Epithelial cell of prostate (primary cell): Measurements from ENCODE around the gene GAK.
"Not testable (repeated sequence)": the region's sequence is repeated elsewhere in the genome, so short reads cannot be mapped to it uniquely, and the experiment has no call there.

Experiments
- DNase-seq: peaks from one replicate; pipeline ENCODE4 v3.0.0-alpha.2; 2011; ENCODE audit warnings: low read depth, low spot score
- H3K27ac ChIP-seq: fragments of 450-650 bp; 2 replicates; pipeline ENCODE4 v1.5.1; 2017; ENCODE audit warnings: mild to moderate bottlenecking

Gene GAK

DNA sequence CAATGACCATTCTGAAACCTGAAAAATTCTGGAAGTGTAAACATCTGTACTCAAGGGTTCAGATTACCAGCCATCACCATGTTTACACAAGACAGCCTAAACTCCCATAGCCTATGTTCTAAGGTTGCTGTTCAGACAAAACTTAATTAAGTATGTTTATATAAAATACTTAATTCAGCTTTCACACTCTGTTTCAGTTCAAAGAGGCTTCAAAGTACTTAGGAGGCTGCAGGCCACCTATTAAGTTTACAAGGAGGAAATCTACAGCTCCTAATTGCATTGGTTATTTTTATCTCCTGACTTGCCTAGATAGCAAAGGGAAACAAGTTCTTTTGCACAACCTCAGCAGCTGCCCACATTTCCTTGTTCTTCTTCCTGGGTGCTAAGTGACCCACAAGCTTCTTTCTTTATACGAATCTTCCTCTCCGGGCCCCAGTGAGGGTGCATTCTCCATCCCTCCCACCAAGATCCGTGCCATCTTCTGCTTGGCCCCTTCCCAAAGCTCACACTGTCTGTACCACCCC is 2.0 kb downstream of the GAK start:
- no peak for DNase-seq
- H3K27ac ChIP-seq, result peak overlapping the region; percentile 81

DNA sequence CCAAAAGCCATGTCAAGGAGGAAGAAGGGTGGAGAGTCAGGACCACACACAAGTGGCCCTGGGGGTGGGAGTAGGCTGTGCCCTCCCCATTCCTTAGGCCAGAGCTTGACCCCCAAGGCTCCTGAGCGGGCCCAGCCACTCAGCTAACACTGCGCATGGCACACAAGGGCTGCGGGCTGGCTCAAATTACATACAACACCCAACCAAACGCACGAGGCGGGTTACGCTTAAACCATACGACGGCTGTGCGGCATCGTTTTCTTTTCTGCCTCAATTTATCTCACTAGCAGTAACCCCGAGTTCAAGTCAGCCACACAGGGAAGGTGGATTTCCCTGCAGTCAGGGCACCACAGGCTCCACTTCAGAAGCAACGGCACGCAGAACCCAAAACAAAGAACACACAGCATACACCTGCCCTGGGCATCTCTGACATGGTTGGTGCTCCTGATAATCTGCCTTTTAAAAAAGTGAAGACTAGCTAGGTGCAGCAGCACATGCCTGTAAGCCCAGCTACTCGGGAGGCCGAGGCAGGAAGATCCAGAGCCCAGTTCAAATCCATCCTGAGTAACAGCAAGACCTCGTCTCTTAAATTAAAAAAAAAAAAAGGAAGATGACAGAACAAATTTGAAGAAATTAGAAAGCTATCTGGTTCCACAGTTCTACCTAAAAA is 2.9 kb downstream of the GAK start:
- DNase-seq, result no peak
- H3K27ac ChIP-seq, result peak overlapping the region; percentile 81

DNA sequence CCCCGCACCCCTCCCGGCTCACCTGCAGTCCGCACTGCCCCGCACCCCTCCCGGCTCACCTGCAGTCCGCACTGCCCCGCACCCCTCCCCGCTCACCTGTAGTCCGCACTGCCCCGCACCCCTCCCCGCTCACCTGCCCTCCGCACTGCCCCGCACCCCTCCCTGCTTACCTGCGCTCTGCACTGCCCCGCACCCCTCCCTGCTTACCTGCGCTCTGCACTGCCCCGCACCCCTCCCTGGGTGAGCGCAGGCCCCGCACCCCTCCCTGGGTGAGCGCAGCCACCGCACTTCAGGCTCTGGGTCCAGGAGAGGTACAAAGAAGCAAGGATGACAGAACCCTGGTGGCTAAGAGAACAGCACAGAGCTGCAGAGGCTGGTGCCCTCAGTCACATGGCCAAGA is 4.5 kb downstream of the GAK start:
- not testable (repeated sequence) for DNase-seq, H3K27ac ChIP-seq

DNA sequence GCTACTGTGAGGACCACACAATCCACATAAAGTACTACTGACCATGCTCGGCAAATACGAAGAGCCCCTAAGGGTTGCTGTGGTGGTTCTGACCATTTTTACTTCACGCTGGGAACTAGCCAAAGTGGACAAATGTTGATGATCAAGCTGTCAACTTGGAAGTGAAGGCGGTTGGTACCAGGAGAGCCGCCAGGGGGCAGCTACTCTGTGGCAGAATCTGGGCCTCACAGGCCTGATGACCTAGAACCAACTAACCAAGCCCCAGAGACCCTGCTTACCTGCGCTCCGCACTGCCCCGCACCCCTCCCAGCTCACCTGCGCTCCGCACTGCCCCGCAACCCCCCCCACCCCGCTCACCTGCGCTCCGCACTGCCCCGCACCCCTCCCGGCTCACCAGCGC is 5.6 kb downstream of the GAK start:
- DNase-seq, result no peak
- H3K27ac ChIP-seq, result no peak overlapping the region

DNA sequence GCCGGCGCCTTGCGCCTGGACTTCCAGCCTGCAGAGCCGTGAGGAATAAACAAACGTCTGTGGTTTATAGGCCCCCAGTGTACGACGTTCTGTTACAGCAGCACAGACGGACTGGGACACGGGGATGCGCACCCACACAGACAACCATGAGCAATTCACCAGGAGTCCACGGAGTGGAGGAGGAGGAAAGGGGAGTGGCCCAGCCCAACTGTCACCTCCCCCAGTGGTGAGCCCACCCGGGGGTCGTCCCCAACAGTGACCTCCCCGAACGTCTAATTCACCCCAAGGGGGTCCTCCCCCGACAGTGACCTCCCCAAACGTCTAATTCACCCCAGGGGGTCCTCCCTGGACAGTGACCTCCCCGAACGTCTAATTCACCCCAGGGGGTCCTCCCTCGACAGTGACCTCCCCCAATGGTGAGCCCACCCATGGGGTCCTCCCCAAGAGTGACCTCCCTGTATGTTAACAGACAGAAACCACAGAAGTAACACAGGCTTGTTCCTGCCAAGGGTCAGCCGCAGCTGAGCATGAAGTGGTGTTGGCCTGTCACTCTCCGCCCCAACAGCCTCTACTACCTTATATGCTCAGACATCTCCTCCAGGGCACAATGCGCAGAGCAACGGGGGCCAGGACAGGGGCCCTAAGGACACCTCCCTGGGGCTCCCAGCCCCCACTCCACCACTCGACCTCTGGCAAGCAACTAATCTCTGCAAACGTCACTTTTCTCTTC is 6.2 kb downstream of the GAK start:
- DNase-seq, result no peak
- H3K27ac ChIP-seq, result no peak overlapping the region

DNA sequence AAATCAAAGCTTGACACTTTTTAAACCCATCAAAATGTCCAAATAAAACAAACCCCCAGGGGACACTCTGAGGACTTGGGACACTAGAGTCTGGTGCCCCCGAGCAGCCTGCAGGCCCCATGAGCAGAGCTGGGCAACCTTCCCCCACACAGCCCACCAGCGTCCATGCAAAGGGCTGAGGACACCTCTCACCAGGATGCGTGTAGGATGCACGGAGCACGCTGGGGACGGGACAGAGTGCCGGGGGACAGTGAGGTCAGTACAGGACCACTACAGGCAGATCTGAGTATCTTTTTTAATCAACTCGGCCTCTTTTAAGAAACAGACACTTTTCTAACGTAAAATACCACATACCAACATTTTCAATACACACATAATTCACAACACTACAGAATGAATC is 6.9 kb downstream of the GAK start:
- no peak for DNase-seq
- H3K27ac ChIP-seq, result no peak overlapping the region

DNA sequence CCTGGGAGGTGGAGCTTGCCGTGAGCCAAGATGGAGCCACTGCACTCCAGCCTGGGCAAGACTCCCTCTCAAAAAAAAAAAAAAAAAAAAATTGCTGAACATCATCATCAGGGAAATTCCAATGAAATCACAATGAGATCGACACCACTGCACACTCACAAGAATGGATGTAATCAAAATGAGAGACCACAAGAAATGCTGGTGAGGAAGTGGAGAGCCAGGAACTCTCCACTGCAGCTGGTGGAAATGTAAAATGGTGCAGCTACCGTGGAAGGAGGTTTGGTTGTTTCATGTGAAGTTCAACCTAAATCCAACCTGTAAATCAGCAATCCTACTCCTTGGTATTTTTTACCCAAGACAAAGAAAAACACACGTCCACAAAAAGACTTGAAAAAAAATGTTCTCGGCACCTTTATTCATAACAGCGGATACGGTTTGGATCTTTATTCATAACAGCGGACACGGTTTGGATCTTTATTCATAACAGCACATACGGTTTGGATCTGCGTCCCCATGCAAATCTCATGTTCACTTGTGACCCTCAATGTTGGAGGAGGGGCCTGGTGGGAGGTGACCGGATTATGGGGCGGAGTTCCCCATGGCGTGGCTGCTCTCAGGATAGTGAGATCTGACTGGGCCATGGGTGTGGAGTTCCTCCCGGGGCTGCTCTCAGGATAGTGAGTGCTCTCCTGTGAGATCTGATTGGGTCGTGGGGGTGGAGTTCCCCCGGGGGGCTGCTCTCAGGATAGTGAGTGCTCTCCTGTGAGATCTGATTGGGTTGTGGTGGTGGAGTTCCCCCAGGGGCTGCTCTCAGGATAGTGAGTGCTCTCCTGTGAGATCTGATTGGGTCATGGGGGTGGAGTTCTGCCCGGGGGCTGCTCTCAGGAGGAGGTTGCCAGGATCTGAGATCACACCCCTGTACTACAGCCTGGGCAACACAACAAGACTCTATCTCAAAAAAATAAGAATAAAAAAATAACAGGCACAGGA is 7.7 kb downstream of the GAK start:
- DNase-seq, result no peak
- no peak overlapping the region for H3K27ac ChIP-seq

DNA sequence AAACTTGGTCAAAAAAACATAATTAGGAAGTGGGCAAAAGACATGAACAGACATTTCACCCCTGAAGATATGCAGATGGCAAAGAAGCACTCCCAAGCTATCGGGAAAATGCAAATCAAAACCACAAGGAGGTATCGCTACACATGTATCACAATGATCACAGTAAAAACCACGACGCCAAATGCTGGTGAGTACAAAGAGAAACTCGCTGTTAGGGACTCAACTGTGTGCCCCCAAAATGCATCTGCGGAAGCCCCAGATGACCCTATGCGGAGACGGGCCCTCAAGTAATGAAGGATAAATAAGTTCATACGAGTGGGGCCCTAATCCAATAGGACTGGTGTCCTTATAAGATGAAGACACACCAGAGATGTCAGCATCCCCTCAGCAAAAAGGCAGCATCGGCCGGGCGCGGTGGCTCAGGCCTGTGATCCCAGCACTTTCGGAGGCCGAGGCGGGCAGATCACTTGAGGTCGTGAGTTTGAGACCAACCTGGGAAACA is 10.2 kb downstream of the GAK start:
- DNase-seq, result no peak
- H3K27ac ChIP-seq, result no peak overlapping the region

DNA sequence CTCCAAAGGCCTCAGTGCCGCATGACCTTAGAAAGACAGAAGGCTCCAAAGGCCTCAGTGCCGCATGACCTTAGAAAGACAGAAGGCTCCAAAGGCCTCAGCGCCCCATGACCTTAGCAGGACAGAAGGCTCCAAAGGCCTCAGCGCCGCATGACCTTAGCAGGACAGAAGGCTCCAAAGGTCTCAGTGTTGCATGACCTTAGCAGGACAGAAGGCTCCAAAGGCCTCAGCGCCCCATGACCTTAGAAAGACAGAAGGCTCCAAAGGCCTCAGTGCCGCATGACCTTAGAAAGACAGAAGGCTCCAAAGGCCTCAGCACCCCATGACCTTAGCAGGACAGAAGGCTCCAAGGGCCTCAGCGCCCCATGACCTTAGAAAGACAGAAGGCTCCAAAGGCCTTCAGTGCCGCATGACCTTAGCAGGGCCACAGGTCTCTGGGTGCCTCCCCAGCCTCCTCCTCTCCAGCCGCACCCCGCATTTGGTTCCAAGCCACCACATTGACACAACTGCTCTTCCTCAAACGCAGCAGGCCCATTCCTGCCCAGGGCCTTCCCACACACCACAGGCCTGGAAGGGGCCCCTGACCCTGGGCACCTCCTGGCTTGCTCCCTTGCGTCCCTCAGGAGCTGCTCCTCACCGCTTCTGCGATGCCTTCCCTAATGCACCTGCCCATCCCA is 13.0 kb downstream of the GAK start:
- DNase-seq, H3K27ac ChIP-seq: not testable (repeated sequence)

DNA sequence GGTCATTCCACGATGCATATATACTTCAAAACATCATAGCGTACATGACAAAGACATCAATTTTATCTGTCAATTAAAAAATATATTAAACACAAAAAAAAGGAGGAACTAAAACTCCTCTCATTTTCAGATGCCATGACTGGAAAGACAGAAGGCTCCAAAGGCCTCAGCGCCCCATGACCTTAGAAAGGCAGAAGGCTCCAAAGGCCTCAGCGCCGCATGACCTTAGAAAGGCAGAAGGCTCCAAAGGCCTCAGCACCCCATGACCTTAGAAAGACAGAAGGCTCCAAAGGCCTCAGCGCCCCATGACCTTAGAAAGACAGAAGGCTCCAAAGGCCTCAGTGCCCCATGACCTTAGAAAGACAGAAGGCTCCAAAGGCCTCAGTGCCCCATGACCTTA is 13.5 kb downstream of the GAK start:
- not testable (repeated sequence) for H3K27ac ChIP-seq, DNase-seq

DNA sequence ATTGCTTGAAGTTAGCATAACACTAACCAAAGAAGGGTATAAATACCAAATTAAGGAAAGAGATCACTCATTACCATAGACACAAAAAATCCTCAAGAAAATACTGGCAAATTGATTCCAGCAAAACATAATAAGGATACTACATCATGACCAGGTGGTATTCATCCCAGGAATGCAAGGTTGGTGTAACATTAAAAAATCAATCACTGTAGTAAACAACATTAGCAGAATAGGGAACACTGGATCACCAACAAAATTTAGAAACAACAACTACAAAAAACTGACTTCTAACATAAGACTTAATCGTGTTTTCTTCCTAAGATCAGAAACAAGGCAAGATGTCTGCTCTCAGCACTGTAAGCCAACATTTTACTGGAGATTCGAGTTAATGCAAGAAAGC is 14.1 kb downstream of the GAK start:
- H3K27ac ChIP-seq, result no peak overlapping the region
- no peak for DNase-seq

DNA sequence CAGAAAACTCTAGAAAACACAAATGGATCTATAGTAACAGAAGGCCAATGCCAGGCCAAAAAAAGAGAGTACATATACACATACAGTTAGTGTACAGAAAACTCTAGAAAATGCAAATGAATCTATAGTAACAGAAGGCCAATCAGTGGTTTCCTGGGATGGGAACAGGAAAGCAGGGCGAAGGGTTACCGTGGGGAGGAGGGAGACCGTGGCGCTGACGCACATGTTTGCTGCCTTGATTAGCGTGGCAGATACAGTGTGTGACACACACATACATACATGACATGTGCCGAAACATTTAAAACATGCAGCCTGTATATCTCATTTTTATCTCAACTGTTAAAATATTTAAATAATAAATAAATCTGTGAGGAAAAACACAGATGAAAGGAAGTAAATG is 14.7 kb downstream of the GAK start:
- H3K27ac ChIP-seq, result no peak overlapping the region
- DNase-seq, result no peak

DNA sequence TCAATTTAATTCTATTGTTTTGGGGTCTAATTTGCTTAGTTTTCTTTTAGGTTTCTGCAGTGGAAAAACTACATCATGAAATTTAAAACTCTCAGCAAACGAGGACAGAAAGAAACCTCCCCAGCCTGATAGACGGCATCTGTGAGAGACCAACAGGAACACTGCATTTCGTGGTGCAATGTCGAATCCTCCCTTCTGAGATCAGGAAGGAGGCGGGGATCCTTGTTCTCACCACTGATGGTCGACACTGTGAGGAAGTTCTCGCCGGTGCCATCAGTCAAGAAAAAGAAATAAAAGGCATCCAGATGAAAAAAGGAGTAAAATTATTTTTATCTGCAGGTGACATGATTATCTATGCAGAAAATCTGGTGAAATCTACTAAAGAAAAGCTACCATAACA is 16.5 kb downstream of the GAK start:
- H3K27ac ChIP-seq, result no peak overlapping the region
- no peak for DNase-seq

DNA sequence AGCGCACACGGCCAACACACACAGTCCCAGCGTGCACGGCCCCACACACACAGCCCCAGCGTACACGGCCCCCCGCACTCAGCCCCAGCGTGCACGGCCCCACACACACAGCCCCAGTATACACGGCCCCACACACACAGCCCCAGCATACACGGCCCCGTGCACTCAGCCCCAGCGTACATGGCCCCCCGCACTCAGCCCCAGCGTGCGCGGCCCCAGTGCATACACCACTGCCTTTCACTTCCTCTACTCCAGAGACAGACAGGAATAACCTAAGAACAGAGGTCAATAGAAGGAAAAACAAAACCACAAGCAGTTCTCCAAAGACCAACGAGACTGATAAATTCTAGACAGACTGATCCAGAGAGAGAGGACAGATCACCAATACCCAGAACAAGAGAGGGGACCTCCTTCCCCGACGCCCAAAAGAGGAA is 17.1 kb downstream of the GAK start:
- DNase-seq, result no peak
- H3K27ac ChIP-seq, result no peak overlapping the region

DNA sequence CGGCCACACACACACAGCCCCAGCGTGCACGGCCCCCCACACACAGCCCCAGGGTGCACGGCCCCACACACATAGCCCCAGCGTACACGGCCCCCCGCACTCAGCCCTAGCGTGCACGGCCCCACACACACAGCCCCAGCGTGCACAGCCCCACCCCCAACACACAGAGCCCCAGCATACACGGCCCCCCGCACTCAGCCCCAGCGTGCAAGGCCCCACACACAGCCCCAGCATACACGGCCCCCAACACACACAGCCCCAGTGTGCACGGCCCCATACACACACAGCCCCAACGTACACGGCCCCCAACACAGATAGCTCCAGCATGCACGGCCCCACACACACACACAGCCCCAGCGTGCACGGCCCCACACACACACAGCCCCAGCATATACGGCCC is 17.6 kb downstream of the GAK start:
- no peak for DNase-seq
- H3K27ac ChIP-seq, result no peak overlapping the region

DNA sequence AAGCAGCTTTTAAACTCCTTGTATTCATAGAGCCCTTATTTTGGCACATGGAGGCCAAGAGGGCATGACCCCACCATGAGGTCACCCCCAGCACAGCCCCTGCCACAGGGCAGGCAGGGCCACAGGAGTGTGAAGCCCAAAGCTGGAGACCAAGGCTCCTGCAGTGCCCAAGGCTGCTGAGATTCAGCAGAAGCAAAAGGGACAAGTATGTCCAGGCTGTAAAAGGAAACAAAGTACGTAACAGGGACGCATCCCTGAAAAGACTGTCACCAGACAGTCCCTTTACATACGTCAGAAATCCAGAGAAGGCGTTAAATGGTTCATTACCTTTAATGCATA is 18.9 kb downstream of the GAK start:
- DNase-seq, result no peak
- peak overlapping the region; percentile 94 for H3K27ac ChIP-seq

DNA sequence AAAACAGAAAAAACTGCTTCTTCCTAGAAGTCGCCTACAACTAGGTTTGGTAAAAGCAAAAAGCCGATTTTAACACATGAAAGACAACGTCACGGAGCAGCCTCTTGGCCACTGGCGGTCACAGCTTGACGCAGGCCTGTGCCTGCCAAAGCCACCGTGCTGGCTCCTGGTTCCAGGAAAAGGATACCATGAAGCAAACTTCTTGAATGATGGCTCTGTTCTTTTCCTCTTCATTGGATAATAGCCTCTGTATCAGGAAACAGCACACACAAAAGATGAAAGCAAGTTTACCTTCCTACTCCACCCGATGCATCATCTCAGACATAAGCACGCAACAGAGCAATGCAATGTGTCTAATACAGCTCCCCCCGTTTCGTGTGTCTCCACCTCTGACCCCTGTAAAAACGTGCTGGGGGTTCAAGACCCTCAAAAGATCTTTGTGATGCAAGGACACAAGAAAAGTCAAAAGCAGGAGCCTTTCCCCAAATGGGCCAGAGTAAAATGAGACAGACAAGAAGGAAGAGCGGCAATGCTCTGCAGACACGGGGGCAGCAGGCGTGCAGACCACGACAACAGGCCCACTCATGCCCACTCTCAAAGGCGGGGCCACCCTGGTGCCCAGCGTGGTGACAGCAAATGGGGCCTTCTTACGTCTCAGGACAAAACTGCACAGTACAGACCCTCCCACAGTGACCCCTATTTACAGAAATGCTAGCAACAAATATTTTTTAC is 19.4 kb downstream of the GAK start:
- H3K27ac ChIP-seq, result peak overlapping the region; percentile 94
- DNase-seq, result peak; percentile 71

DNA sequence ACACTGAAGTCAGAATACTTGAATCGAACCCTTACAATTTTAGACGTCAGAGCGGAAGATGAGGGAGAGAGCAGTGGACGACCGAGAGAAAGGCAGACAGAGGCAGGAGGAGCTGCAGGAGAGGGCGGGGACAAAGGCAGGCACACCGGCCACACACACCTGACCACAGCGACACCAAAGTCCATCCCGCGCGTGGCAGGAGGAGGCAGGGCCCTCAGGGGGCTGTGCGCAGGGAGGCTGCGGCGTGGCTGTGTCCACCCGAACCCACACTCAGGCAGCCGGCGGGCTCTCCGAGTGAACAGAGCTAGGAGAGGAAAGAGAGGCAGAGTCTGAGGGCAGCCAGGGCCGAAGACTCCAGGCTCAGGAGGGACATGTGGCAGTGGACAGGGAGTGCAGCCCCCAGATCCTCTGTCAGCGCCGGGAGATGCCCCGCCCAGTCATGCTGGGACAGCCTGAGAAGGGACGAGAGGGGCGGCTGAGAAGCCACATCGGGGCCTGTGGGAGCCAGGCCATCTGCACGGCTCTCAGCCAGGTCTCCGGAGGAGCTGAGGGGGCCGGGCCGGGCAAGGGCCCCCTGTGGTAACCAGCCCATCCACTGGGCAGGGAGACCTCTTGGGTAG is 20.1 kb downstream of the GAK start:
- H3K27ac ChIP-seq, result peak overlapping the region; percentile 94
- no peak for DNase-seq

DNA sequence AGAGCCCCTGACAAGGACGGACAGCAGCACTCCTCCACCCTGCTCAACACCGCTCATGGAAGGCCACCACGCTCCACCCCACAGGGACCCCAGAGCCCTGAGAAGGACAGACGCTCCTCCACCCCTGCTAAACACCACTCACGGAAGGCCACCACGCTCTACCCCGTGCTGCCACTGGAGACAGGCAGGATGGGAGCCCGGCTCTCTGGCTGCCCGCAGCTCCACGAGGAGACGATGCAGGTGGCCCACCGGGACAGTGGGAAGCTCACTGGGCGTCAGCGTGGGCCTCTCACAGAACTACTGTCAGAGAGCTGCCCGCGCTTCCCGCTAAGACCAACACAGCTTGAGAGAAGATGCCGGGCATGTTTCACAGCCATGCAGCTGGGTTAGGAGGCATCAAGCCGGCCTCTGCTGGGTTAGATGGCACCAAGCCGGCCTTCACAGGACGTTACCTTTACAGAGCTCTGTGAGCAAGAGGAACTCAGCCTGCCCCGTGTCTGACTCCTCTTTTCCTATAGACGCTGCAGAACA is 20.8 kb downstream of the GAK start:
- H3K27ac ChIP-seq, result peak overlapping the region; percentile 94
- DNase-seq, result no peak
